GM18505 (cell line): ENCODE data around the gene ARHGEF19.
"Not testable (repeated sequence)": the region's sequence is repeated elsewhere in the genome, so short reads cannot be mapped to it uniquely, and the experiment has no call there.

Source experiments
- ATAC-seq: cut with Tn5 transposase; IDR thresholded peaks from one replicate; pipeline ENCODE4 v1.9.1; 2021; ENCODE audit not compliant: unreplicated experiment
- POLR2A ChIP-seq: IDR thresholded peaks from 4 replicates; pipeline ENCODE4 v1.6.1; 2011; ENCODE audit warnings: borderline replicate concordance; ENCODE audit not compliant: insufficient read depth, insufficient read length; ENCODE audit errors: extremely low read depth

Gene ARHGEF19

DNA sequence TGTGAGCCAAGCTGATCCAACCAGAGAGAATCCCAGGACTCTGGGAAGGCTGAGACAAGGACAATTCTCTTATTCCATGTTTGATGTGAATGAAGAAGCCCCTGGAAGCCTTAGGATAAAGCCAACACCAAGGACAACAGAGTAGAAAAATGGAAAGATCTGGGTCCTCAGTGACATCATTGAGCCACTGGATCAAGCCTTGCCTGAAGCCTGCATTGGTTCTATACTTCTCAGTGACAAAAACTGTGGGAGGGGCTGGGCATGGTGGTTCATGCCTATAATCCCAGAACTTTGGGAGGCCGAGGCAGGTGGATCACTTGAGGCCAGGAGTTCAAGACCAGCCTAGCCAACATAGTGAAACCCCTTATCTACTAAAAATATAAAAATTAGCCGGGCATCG lies 15.6 kb downstream of the ARHGEF19 start:
- TF ChIP-seq POLR2A, result no peak

DNA sequence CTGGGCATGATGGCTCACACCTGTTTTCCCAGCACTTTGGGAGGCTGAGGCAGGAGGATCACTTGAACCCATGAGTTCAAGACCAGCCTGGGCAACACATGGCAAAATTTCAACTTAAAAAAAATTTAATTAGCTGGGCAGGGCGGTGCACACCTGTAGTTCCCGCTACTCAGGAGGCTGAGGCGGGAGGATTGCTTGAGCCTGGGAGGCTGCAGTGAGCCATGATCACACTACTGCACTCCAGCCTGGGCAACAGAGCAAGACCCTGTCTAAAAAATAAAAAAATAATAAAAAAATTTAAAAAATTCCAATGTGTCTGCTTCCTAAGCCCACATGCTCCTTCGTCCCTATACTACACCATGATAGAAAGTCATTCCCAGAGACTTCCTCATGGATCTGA lies 16.3 kb downstream of the ARHGEF19 start:
- ATAC-seq, result not testable (repeated sequence)

More for the DNA sequence above, 15.6 kb downstream of the ARHGEF19 start:
- no peak for ATAC-seq

DNA sequence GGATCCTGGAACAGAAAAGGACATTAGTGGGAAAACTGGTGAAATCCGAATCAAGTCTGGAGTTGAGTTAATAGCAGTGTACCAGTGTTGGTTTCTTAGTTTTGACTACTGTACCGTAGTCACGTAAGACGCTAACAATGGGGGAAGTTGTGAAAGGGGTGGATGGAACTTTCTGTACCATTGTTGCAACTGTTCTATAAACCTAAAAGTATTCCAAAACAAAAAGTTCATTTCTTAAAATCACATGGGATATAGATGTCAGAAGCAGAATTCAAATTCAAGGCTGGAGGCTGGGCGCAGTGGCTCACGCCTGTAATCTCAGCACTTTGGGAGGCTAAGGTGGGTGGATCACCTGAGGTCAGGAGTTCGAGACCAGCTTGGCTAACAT lies 16.9 kb downstream of the ARHGEF19 start:
- ATAC-seq, result no peak
- TF ChIP-seq POLR2A, result no peak

- ATAC-seq, result no peak
- TF ChIP-seq POLR2A, result no peak
Observed at GRCh38 chr1:16191916-16192546, 20.4 kb downstream of the ARHGEF19 start.

DNA sequence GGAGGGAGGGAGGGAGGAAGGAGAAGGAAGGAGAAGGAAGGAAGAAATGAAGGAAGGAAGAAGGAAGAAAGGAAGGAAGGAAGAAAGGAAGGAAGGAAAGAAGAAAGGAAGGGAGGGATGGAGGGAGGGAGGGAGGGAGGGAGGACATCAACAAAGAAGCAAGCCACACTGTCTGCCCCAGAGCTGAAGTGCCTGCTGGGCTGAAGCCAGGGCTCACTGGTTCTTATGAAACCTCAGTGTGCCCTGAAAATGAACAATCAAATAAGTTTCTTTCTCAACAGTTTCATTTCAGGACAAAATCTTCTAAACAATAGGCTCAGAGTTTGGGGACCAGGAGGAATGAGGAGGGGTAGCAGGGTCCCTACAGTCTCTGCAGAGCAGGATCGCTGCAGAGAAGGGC lies 21.1 kb downstream of the ARHGEF19 start:
- ATAC-seq, result no peak
- TF ChIP-seq POLR2A, result no peak

GRCh38 chr1:16189921-16190621 lies 22.4 kb downstream of the ARHGEF19 start:
- no peak for TF ChIP-seq POLR2A

GRCh38 chr1:16189003-16189402 lies 23.4 kb downstream of the ARHGEF19 start:
- no peak for TF ChIP-seq POLR2A
- ATAC-seq, result no peak

More at GRCh38 chr1:16189921-16190621, 22.4 kb downstream of the ARHGEF19 start:
- no peak for ATAC-seq

GRCh38 chr1:16187748-16188401 lies 24.6 kb downstream of the ARHGEF19 start:
- no peak for TF ChIP-seq POLR2A
- ATAC-seq, result no peak

- no peak for ATAC-seq
- no peak for TF ChIP-seq POLR2A
Observed at GRCh38 chr1:16186655-16187235, 25.7 kb downstream of the ARHGEF19 start.

DNA sequence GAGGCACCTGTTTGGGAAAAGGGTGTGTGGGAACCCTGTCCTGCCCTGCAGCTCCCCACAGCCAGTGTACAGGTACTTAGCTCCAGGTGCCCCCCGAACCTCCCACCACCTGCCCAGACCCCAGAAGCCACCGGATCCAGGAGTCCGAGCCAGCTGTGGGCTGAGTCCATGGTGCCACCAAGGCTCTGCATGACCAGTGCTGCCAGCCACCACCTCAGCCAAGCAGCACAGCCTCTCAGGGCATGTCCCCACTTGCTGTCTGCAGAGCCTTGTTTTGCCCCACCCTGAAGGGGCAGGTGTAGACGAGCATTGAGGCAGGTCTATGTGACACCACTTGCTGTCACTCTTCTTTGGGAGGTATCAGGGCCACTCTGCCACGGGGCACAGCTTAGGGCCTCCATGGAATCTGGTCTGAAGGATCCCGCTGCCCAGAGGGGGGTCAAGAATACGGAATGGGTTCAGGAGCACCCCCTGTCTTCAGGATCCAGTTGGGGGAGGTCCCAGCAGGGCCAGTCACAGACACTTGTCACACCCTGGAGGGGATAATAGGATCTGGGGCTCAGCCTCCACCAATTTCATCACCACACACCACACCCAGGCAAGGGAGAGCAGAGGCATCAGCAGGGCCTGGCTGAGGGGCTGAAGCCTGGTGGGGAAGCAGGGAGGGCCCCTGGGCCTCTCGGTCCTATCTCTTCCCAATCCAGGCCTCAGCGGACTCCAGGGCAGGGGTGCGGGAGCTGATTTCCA lies 27.7 kb downstream of the ARHGEF19 start:
- no peak for TF ChIP-seq POLR2A
- ATAC-seq, result no peak

DNA sequence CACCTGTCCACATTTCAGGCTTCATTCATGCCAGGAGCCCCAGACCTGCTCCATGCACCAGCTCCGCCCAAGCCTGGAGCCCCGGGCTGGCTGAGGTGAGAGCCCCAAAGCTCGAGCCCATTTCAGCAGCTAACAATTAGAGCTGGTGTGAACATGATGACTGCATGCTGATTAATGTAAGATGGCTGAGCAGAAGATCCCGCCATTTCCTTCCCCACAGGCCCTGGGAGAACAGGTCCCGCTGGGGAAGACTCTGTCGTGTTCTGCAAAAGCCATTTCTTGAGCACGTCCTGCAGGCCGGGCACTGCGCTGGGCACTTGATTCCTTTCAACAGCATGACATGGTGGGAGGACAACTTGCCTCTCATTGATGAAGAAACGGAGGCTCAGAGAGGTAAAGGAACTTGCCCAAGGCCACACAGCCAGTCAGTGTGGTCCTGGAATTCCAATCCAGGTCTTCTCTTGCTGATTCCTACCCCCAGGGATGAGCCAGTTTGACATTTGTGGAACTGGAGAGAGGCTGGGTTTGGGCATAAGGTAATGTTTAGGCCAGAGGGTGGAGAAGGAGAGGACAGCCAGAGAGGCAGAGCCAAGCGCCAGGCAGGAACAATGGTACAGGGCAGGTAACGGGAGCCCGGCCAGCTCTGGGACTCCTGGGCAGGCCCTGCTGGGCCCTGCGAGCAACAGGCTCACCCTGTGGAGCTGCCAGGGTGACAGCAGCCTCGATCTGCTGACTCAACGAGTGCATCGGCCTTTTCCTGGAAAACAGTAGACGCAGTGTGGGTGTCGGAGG lies 28.5 kb downstream of the ARHGEF19 start:
- no peak for TF ChIP-seq POLR2A
- ATAC-seq, result no peak

DNA sequence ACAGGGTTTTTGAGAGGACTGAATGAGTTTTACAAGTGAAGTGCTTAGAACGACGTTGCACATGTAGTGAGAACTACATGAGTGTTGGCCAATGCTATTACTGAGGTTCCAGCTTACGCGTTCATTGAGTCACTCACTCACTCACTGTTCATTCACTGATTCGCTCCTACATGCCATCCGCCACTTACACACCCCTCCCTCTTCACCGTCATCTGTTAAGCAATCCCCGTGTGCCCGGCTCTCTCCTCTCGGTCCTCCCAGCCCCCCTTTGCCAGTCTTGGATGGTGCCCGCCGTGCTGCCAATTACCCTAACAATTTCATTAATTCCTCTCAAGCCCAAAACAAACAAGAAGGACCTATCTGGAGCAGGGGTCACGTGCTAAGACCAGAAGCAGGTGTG lies 29.3 kb downstream of the ARHGEF19 start:
- no peak for ATAC-seq
- no peak for TF ChIP-seq POLR2A

- no peak for TF ChIP-seq POLR2A
- ATAC-seq, result no peak
Observed at GRCh38 chr1:16181887-16182719, 30.3 kb downstream of the ARHGEF19 start.
